HUES64 (cell line): Measurements from ENCODE around the gene COL25A1.

Experiments used
- H3K27ac ChIP-seq: 2 replicates; pipeline ENCODE4 v1.7.0; 2013; ENCODE audit warnings: low read depth, low read length, inconsistent platforms
- H3K27me3 ChIP-seq: 2 replicates; pipeline ENCODE4 v1.6.1; 2013; ENCODE audit warnings: mild to moderate bottlenecking, low read length; ENCODE audit not compliant: insufficient read depth
- H3K36me3 ChIP-seq: 2 replicates; pipeline ENCODE4 v1.6.1; 2013; ENCODE audit warnings: mild to moderate bottlenecking, low read length; ENCODE audit not compliant: insufficient read depth
- H3K4me1 ChIP-seq: 2 replicates; pipeline ENCODE4 v1.6.1; 2013; ENCODE audit warnings: mild to moderate bottlenecking, low read length, moderate library complexity; ENCODE audit not compliant: insufficient read depth
- H3K4me3 ChIP-seq: 2 replicates; pipeline ENCODE4 v1.5.1; 2013; ENCODE audit warnings: mild to moderate bottlenecking, low read length, moderate library complexity
- H3K9ac ChIP-seq: 2 replicates; pipeline ENCODE4 v1.6.1; 2013; ENCODE audit warnings: mild to moderate bottlenecking, low read depth, low read length
- H3K9me3 ChIP-seq: 2 replicates; pipeline ENCODE4 v1.6.1; 2013; ENCODE audit warnings: low read depth, low read length; ENCODE audit not compliant: insufficient read depth
- WGBS: fragments of 150-250, 120-280 bp; methylation state at CpG from one replicate; pipeline ENCODE4 v1.1.7; 2013; ENCODE audit warnings: missing lambda C conversion rate; 5-methylcytosine and 5-hydroxymethylcytosine counted together

Gene COL25A1

DNA sequence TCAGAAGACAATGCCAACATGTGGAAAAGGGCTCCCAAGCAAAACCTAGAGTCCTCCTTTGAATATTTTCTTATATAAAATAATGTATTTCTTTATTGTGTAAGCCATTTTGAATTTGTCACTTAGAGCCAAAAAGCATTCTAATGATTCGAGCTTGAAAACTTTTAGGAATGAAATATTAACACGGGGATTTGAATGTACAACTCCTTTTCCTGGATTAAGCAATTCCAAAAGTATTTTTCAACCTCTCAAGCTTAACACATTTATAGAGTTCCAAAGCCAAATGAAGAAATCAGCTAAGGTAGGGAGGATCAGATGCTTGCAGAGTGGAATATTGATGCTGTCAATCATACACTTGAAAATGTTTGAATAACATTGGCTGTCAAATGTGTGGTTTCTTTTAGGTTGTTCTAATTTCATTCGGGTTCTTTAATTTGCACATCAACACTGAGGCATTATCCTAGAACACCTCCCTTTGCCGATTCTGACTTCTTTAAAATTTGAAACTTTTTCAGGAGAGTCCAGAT is 472.4 kb downstream of the COL25A1 start:
- WGBS, result 91% methylated on average over 4 of the region's 4 CpGs
- H3K4me1 ChIP-seq, result 0 out of 2 replicates have a peak, but pooled peaks cover 2% of the 10 kb centered on the region
- H3K4me3 ChIP-seq, result no peak overlapping the region
- no peak overlapping the region for H3K9ac ChIP-seq
- no peaks in the 10 kb centered on the region for H3K27me3 ChIP-seq
- H3K36me3 ChIP-seq, result no peaks in the 10 kb centered on the region
- H3K9me3 ChIP-seq, result no peaks in the 10 kb centered on the region
- H3K27ac ChIP-seq, result no peak overlapping the region

DNA sequence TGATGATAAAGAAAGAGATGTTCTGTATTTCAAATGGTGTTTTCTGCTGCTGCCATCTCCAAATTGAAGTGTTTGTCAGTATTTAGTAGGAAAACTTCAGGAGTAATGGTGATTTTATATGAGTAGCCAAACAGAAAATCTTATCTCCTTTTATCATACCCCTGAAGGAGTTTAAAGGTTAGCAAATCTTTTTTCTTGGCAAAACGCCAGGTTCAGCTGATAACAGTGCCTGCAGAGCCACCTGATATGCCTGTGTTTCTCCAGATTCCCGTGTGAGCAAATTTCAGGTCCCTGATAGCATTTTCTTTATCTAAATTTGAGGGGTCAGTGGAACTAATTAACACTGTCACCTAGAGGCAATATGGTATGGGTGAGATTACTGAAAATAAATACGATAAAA is 473.8 kb downstream of the COL25A1 start:
- Histone ChIP-seq H3K4me1 (no peaks in the 10 kb centered on the region), H3K27ac (no peak overlapping the region), H3K36me3 (no peaks in the 10 kb centered on the region), H3K27me3 (no peaks in the 10 kb centered on the region), H3K9me3 (no peaks in the 10 kb centered on the region), H3K4me3 (no peak overlapping the region), H3K9ac (no peak overlapping the region)
- WGBS, result 83% methylated on average over 2 of the region's 3 CpGs

DNA sequence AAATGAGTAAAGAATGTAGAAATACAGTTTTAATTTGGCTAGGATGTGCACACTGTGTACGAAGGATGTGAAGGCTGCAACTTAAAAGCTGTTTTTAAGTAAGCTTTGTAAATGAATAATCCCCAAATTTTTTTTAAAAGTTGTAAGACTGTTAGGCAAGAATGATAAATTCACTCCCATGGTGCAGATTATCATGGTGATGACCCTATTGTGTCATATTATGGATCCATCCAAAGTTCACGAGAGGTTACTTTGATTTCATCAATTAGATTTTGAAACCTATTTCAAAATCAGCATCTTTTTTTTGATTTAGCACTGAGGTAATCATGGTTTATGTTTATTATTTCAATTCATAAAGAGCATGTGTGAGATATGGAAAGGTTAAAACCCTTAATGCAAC is 476.7 kb downstream of the COL25A1 start:
- Histone ChIP-seq H3K27me3 (no peaks in the 10 kb centered on the region), H3K4me1 (no peaks in the 10 kb centered on the region), H3K9ac (no peak overlapping the region), H3K27ac (no peak overlapping the region), H3K36me3 (no peaks in the 10 kb centered on the region), H3K9me3 (no peaks in the 10 kb centered on the region), H3K4me3 (no peak overlapping the region)
- 96% methylated on average over 2 of the region's 2 CpGs for WGBS

DNA sequence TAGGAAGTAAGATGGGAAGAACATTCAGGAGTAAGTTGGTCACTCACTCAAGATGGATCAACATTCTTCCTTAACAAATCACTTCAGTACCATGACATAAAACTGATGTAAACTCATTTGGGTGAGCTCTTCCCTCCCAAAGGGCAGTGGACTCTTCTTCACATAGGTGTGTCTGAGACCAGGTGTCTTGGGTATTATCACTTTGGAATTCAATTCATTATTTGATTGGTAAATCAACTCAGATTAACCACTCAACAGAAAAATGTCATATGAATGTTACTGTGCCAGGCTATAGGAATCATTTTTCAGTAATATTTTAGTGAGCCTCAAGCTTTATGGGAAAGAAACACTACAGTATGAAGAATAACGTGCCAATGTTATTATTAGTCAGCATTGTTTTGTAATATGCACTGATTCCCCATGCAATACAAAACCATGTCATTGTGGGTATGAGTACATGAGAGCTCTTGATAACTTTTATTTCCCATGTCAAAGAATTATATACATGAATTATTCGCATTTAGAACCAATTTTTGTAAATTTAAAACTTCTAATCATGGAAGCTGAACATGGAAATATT is 481.0 kb downstream of the COL25A1 start:
- Histone ChIP-seq H3K27ac (no peak overlapping the region), H3K27me3 (no peaks in the 10 kb centered on the region), H3K9ac (no peak overlapping the region), H3K4me3 (no peak overlapping the region), H3K4me1 (no peaks in the 10 kb centered on the region), H3K36me3 (no peaks in the 10 kb centered on the region), H3K9me3 (no peaks in the 10 kb centered on the region)
- WGBS, result no CpG with 5 or more reads among the region's 2 CpGs

DNA sequence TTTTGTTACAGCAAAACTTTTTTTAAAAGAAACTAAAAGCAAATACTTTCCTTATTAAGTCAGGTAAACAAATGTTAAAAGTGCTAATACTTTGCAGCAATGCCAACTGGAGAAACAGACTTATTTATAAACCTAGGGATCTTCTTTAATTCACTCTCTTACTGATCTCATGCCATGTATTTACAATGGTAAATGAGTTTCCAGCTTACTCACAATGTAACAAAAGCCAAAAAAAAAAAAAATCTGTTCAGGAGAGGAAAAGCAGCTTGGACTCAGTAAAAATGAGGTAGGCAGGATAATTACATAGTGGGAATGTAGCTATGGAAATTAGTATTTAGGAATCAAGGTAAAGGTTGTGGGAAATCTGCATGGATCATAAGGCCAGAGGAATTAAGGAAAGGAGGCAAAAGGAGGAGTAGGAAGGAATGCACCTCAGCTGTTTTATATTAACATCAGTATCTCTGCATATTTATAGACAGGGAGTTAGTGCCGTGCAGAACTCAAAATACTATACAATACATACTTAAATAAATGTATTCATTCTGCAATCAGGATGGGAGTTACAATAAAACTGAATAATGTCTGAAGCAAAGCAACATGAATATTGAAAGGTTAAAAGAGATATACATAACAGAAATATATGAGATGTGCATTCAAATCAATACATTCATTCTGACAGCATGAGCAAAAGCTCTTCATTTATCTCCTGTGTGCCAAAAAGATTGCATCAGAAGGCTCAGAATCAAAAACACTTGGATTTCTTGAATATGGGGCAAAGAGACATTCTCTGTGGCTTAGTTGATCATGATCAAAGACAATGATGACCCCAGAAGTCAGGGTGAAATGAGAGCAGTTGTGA is 481.7 kb downstream of the COL25A1 start:
- no CpG with 5 or more reads among the region's 1 CpG for WGBS
- no peaks in the 10 kb centered on the region for H3K4me1 ChIP-seq
- H3K9ac ChIP-seq, result no peak overlapping the region
- no peaks in the 10 kb centered on the region for H3K36me3 ChIP-seq
- H3K27ac ChIP-seq, result no peak overlapping the region
- H3K9me3 ChIP-seq, result no peaks in the 10 kb centered on the region
- no peak overlapping the region for H3K4me3 ChIP-seq
- no peaks in the 10 kb centered on the region for H3K27me3 ChIP-seq

DNA sequence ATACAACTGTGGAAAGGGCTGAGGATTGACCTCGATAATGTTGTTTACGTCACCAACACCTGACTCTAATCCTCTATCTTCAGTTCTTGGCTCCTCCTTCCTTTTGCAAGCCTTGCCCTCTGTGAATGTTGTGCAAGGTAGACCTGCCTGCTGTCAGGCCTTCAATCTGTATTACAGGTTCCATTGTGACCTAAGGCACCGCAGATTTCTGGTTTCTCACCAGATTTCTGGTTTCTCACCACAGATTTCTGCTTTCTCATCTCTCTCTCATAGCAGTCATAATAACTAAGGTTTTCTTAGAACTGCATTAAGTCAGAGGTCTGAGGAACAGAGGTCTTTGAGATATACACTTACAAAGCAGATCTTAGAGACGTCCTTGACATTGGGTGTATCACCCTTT is 488.1 kb downstream of the COL25A1 start:
- H3K27me3 ChIP-seq, result no peaks in the 10 kb centered on the region
- no peak overlapping the region for H3K4me3 ChIP-seq
- H3K27ac ChIP-seq, result no peak overlapping the region
- 92% methylated on average over 4 of the region's 4 CpGs for WGBS
- H3K9me3 ChIP-seq, result no peaks in the 10 kb centered on the region
- H3K4me1 ChIP-seq, result no peaks in the 10 kb centered on the region
- no peak overlapping the region for H3K9ac ChIP-seq
- no peaks in the 10 kb centered on the region for H3K36me3 ChIP-seq

DNA sequence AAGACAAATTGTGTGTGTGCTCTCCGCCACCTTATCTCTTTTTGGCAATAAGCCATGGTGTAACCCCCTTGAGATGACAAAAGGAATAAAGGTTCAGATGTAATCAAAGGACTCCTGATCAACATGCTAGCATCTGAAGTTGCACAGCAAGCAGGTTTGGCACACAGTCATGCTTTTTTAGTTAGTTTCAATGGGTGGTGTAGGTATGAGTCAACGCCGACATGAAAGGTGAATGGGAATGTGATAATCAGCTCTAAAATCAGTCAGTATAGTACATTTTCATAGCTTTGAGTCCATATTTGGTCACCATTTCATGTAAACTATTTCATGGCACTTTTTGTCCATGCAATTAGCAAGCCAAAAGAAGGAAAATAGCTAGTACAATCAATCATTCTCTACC is 489.2 kb downstream of the COL25A1 start:
- H3K36me3 ChIP-seq, result no peaks in the 10 kb centered on the region
- H3K9ac ChIP-seq, result no peak overlapping the region
- no peaks in the 10 kb centered on the region for H3K9me3 ChIP-seq
- H3K4me3 ChIP-seq, result no peak overlapping the region
- H3K4me1 ChIP-seq, result no peaks in the 10 kb centered on the region
- no peaks in the 10 kb centered on the region for H3K27me3 ChIP-seq
- H3K27ac ChIP-seq, result no peak overlapping the region
- WGBS, result 99% methylated on average over 3 of the region's 3 CpGs

DNA sequence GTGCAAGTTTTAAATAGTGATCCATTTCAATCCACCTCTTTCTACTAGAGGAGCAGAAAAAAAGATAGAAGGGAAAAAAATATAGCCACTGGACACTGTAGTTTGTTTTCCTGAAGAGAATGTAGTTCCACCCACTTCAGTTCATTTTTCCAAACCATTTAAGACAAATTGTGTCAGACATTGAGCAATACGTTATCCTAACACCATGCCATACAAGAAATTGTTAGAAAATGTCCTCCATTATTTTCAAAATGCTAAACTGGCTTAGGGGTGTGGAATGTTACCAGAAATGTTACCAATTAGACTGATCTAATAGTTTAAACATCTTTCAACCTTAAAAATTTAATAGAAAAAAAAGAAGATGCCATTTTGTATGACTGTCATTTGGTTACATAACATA is 491.0 kb downstream of the COL25A1 start:
- no peak overlapping the region for H3K9ac ChIP-seq
- H3K4me1 ChIP-seq, result no peaks in the 10 kb centered on the region
- H3K9me3 ChIP-seq, result no peaks in the 10 kb centered on the region
- no peaks in the 10 kb centered on the region for H3K27me3 ChIP-seq
- 91% methylated on average over 1 of the region's 1 CpG for WGBS
- H3K4me3 ChIP-seq, result no peak overlapping the region
- no peaks in the 10 kb centered on the region for H3K36me3 ChIP-seq
- H3K27ac ChIP-seq, result no peak overlapping the region

DNA sequence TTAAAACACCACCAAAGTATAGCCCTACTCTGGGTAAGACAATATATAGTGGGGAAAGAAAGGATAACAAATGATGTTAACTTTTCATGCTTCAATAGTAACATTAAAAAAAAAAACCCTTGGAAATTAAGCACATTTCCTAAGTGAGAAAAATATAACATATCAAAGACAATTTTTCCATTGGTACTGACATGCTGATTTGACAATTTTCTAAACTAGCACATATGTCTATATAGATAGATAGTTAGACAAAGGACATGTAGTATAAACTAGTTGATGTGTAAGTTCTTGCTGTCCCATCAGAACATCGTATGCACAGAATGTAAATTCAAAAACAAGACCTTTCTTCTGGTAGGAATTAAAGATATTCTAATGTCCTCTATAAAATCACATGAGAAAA is 492.4 kb downstream of the COL25A1 start:
- Histone ChIP-seq H3K4me3 (no peak overlapping the region), H3K27me3 (no peaks in the 10 kb centered on the region), H3K27ac (no peak overlapping the region), H3K36me3 (no peaks in the 10 kb centered on the region), H3K9me3 (no peaks in the 10 kb centered on the region), H3K4me1 (no peaks in the 10 kb centered on the region), H3K9ac (no peak overlapping the region)
- 60% methylated on average over 1 of the region's 1 CpG for WGBS

DNA sequence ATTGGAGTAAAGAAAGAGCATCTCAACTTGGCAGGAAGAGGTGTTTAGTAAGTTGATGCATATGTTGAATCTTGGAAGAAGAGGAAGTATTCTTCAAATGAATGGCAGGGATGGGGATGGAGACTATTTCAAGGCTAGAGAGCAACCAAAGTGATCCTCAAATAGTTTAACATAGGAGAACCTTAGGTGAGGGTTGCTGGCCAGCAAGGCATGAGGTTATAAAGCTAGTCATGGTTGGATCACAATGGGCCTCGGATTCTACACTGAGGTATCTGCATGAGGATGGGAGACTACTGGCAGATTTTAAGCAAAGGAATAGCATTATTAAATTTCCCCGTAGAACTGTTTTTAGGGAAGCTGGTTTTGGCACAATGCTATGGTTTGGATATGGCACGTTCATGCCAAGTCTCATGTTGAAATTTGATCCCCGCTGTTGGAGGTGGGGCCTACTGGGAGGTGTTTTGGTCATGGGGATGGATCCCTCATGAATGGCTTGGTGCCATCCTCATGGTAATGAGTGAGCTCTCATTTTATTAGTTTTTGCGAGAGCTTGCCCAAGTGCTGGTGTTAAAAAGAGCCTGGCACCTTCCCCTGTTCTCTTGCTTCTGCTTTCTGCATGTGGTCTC is 497.7 kb downstream of the COL25A1 start:
- Histone ChIP-seq H3K9me3 (no peaks in the 10 kb centered on the region), H3K4me3 (no peak overlapping the region), H3K27ac (no peak overlapping the region), H3K4me1 (no peaks in the 10 kb centered on the region), H3K36me3 (no peaks in the 10 kb centered on the region), H3K27me3 (no peaks in the 10 kb centered on the region), H3K9ac (no peak overlapping the region)
- WGBS, result 92% methylated on average over 5 of the region's 5 CpGs

DNA sequence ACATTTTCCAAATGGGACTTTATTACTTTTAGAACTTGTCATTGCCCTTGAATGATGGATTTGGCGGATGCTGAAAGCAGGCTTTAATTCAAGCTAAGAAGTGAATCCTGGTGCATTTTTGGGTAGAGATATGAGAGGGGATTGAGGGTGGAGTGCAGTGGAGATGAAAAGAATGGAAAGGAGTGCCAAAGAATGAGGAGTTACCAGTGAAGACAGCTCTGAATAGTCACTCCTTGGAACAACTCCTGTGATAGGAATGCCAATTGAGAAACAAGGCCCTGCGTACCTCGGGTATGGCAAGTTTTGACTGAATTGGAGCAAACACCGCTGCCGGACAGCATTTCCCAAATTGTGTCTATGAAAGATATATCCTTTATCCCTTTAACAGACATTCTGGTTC is 503.2 kb downstream of the COL25A1 start:
- no peak overlapping the region for H3K27ac ChIP-seq
- no peaks in the 10 kb centered on the region for H3K27me3 ChIP-seq
- no peak overlapping the region for H3K9ac ChIP-seq
- H3K9me3 ChIP-seq, result no peaks in the 10 kb centered on the region
- 57% methylated on average over 5 of the region's 5 CpGs for WGBS
- H3K36me3 ChIP-seq, result no peaks in the 10 kb centered on the region
- H3K4me3 ChIP-seq, result no peak overlapping the region
- H3K4me1 ChIP-seq, result no peaks in the 10 kb centered on the region
